Stimulated activated memory B cell treated with anti-CD40 and anti-IgM and Interleukin-4, amounts not matched to agents 10 μg/mL and 1 μg/mL and 100 μg/mL, for 72 hours (primary cell): ENCODE measurements around the gene PPP1R14C.

Experiments used
- ATAC-seq: fragments of 150-1000 bp; cut with Tn5 transposase; 2 replicates; pipeline ENCODE4 v1.10.0; 2021
- H3K27ac Mint-ChIP-seq: one replicate; pipeline ENCODE4 v1.8.0; 2022; ENCODE audit warnings: mild to moderate bottlenecking, mixed read lengths
- H3K27me3 Mint-ChIP-seq: one replicate; pipeline ENCODE4 v1.8.0; 2022; ENCODE audit warnings: mixed read lengths
- H3K36me3 Mint-ChIP-seq: one replicate; pipeline ENCODE4 v1.8.0; 2022; ENCODE audit warnings: mixed read lengths
- H3K4me1 Mint-ChIP-seq: one replicate; pipeline ENCODE4 v1.8.0; 2022; ENCODE audit warnings: mixed read lengths
- H3K4me3 Mint-ChIP-seq: one replicate; pipeline ENCODE4 v1.8.0; 2022; ENCODE audit warnings: mild to moderate bottlenecking, moderate library complexity, mixed read lengths
- H3K9me3 Mint-ChIP-seq: one replicate; pipeline ENCODE4 v1.8.0; 2022; ENCODE audit warnings: mixed read lengths

Gene PPP1R14C

GRCh38 chr6:150204705-150205472 is 62.0 kb downstream of the PPP1R14C start:
- Mint-ChIP-seq H3K4me1 (peaks cover 9% of the 10 kb centered on the region), H3K4me3 (no peak overlapping the region), H3K36me3 (no peaks in the 10 kb centered on the region), H3K27ac (no peak overlapping the region), H3K9me3 (no peaks in the 10 kb centered on the region), H3K27me3 (no peaks in the 10 kb centered on the region)
- peak; percentile 54 for ATAC-seq

DNA sequence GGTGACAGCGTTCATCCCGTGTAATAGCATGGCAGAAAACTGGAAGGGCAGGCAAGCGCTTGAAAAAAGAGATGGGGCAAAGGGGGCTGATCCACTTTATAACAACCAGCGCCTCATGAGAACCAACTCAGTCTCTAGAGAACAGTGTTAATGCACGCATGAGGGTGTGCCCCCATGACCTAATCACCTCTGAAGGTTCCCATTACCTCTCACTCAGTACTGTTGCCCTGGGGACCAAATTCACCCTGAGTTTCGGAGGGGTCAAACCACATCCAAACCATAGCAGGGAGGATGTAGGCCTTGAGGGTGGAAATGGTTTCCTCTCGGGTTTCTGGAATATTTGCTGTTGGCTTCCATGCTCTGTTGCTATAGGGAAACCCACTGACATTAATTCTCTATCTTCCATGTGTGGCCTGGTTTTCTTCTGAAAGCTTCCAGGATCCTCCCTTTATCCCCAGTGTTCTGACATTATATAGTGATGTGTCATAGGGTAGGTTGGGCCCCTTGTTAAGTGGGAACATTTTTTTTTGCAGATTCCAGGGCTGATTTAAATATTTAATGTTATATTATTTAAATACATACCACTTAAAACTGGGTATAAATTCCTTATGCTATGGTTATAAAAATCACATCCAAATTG is 65.2 kb downstream of the PPP1R14C start:
- ATAC-seq = no peak
- no peak overlapping the region for H3K4me3 Mint-ChIP-seq
- H3K27me3 Mint-ChIP-seq = no peaks in the 10 kb centered on the region
- H3K27ac Mint-ChIP-seq = no peak overlapping the region
- peaks cover 14% of the 10 kb centered on the region for H3K4me1 Mint-ChIP-seq
- H3K9me3 Mint-ChIP-seq = no peaks in the 10 kb centered on the region
- H3K36me3 Mint-ChIP-seq = no peaks in the 10 kb centered on the region

DNA sequence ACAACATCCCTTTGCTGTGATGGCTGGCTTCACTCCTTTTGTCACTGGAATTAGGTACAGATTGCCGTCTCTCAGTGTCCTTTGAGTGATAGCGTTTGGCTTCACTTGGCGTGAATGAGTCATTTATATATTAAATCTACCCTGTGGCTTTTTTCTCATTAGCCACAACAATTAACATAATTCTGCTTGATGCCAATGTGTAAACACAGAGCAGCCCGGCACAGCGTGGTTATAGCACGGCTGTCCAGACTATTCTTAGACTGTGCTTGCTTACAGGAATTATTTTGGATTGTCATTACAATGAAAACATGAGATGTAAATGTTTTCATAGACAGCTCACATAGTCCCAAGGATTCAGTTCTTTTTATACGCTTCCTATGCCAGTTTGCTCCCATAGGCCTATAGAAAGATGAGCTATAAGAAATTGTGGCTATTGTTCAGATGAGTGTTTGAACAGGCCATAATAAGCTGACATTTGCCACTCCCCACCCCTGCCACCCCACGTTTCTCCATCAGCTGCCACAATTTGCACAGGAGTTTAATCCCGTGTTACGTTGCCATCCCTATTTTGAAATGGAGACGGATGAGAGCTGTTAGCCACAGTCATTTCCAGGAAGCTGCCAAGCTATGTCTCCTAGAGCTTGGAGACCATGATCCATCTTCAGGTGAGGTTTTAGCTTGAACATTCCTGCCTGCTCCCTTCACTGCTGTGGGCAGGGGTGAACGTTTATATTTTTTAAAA is 65.9 kb downstream of the PPP1R14C start:
- no peak for ATAC-seq
- H3K36me3 Mint-ChIP-seq = no peaks in the 10 kb centered on the region
- no peak overlapping the region for H3K27ac Mint-ChIP-seq
- H3K9me3 Mint-ChIP-seq = no peaks in the 10 kb centered on the region
- no peak overlapping the region for H3K4me3 Mint-ChIP-seq
- H3K27me3 Mint-ChIP-seq = no peaks in the 10 kb centered on the region
- H3K4me1 Mint-ChIP-seq = peaks cover 18% of the 10 kb centered on the region

DNA sequence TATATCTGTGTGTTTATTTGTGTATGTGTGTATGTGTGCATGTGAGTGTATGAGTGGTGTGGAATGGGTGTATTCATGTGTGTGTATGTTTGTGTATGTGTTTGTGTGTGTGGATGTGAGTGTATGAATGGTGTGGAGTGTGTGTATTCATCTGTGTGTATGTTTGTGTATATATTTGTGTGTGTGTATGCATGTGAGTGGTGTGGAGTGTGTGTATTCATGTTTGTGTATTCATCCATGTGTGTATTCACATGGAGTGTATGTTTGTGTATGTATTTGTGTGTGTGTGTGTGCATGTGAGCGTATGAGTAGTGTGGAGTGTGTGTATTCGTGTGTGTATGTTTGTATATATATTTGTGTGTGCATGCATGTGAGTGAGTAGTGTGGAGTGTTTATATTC is 66.6 kb downstream of the PPP1R14C start:
- H3K36me3 Mint-ChIP-seq = no peaks in the 10 kb centered on the region
- no peak overlapping the region for H3K27ac Mint-ChIP-seq
- no peaks in the 10 kb centered on the region for H3K9me3 Mint-ChIP-seq
- H3K4me3 Mint-ChIP-seq = no peak overlapping the region
- H3K27me3 Mint-ChIP-seq = no peaks in the 10 kb centered on the region
- peaks cover 18% of the 10 kb centered on the region for H3K4me1 Mint-ChIP-seq
- ATAC-seq = no peak

- H3K9me3 Mint-ChIP-seq = no peaks in the 10 kb centered on the region
- H3K36me3 Mint-ChIP-seq = no peaks in the 10 kb centered on the region
- no peak for ATAC-seq
- no peak overlapping the region for H3K4me3 Mint-ChIP-seq
- H3K27ac Mint-ChIP-seq = no peak overlapping the region
- H3K27me3 Mint-ChIP-seq = no peaks in the 10 kb centered on the region
- H3K4me1 Mint-ChIP-seq = peaks cover 10% of the 10 kb centered on the region
Measured at GRCh38 chr6:150211700-150212511, 69.1 kb downstream of the PPP1R14C start.

GRCh38 chr6:150212778-150213177 is 69.9 kb downstream of the PPP1R14C start:
- peaks cover 10% of the 10 kb centered on the region for H3K4me1 Mint-ChIP-seq
- H3K9me3 Mint-ChIP-seq = no peaks in the 10 kb centered on the region

DNA sequence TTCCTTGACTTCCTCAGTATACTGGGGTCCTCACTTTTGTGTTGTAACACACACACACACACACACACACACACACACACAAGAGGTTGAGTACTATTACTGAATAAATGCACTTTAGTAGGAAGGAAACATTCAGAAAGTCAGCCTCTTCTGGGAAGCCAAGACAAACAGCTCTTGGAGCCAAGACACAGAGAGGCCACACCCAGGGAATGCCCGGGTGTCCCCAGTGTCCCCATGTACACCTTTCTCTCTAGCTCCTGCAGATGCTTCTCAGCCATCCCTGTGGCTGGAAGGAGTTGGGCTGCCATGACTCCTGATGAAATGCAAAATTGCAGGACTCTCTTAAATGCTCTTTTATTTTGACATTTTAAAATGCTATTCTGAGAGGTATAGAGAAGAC is 70.5 kb downstream of the PPP1R14C start:
- H3K27ac Mint-ChIP-seq = no peak overlapping the region
- no peak for ATAC-seq
- H3K9me3 Mint-ChIP-seq = no peaks in the 10 kb centered on the region
- no peaks in the 10 kb centered on the region for H3K27me3 Mint-ChIP-seq
- no peaks in the 10 kb centered on the region for H3K36me3 Mint-ChIP-seq
- peaks cover 10% of the 10 kb centered on the region for H3K4me1 Mint-ChIP-seq
- no peak overlapping the region for H3K4me3 Mint-ChIP-seq

More at GRCh38 chr6:150212778-150213177, 69.9 kb downstream of the PPP1R14C start:
- Mint-ChIP-seq H3K36me3 (no peaks in the 10 kb centered on the region), H3K27me3 (no peaks in the 10 kb centered on the region), H3K27ac (no peak overlapping the region), H3K4me3 (no peak overlapping the region)
- no peak for ATAC-seq

DNA sequence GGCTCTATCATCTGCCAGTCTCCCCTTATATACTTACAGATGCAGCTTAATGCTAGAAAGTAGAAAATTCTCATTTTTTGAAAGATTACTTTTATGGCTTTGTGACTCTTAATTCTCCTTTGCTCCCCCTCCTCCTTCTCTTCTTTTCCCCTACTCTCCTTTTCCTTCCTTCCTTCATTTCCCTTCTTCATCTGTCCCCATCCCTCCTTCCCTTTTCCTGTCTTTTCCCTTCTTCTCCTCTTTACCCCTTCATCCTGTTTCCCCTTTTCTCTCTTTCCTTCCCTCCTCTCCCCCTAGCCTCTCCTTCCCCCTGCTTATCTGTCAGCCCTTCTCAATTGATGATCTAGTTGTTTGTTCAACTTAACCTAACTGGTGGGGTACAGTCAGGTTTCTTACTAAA is 71.5 kb downstream of the PPP1R14C start:
- Mint-ChIP-seq H3K4me1 (peaks cover 10% of the 10 kb centered on the region), H3K27me3 (no peaks in the 10 kb centered on the region), H3K9me3 (no peaks in the 10 kb centered on the region), H3K36me3 (no peaks in the 10 kb centered on the region), H3K27ac (no peak overlapping the region), H3K4me3 (no peak overlapping the region)
- ATAC-seq = no peak

- Mint-ChIP-seq H3K27ac (no peak overlapping the region), H3K27me3 (peaks cover 8% of the 10 kb centered on the region), H3K9me3 (no peaks in the 10 kb centered on the region), H3K4me3 (no peak overlapping the region), H3K4me1 (no peaks in the 10 kb centered on the region), H3K36me3 (no peaks in the 10 kb centered on the region)
- no peak for ATAC-seq
Measured at GRCh38 chr6:150220634-150221551, 78.0 kb downstream of the PPP1R14C start.

GRCh38 chr6:150224820-150225219 is 82.0 kb downstream of the PPP1R14C start:
- no peak overlapping the region for H3K4me3 Mint-ChIP-seq

DNA sequence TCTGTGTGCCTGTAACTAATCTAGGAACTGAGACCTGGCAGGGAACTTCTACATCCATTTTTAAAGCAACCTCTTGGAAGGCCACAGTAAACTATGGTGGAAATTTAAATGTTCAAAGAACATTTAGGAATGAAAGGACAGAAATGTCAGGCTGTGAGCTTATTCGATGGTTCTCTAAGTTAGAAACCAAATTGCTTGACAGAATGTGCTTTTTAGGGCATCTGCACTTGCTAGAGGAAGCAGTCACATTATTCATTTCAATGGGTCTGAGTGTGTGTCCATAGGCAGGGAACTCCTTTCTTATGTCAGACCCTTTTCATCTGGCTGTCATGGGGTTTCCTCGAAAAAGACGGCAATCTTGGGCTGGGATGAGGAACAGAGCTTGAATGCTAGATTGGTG is 84.4 kb downstream of the PPP1R14C start:
- Mint-ChIP-seq H3K27ac (no peak overlapping the region), H3K4me3 (no peak overlapping the region), H3K36me3 (no peaks in the 10 kb centered on the region), H3K4me1 (no peaks in the 10 kb centered on the region), H3K9me3 (no peaks in the 10 kb centered on the region), H3K27me3 (peaks cover 22% of the 10 kb centered on the region)
- ATAC-seq = no peak

More at GRCh38 chr6:150224820-150225219, 82.0 kb downstream of the PPP1R14C start:
- H3K9me3 Mint-ChIP-seq = no peaks in the 10 kb centered on the region
- no peak overlapping the region for H3K27ac Mint-ChIP-seq
- H3K4me1 Mint-ChIP-seq = no peaks in the 10 kb centered on the region
- ATAC-seq = no peak
- peaks cover 8% of the 10 kb centered on the region for H3K27me3 Mint-ChIP-seq
- no peaks in the 10 kb centered on the region for H3K36me3 Mint-ChIP-seq

- H3K4me3 Mint-ChIP-seq = no peak overlapping the region
- ATAC-seq = no peak
- H3K9me3 Mint-ChIP-seq = peaks cover 6% of the 10 kb centered on the region
- peaks cover 22% of the 10 kb centered on the region for H3K27me3 Mint-ChIP-seq
- no peaks in the 10 kb centered on the region for H3K4me1 Mint-ChIP-seq
- H3K27ac Mint-ChIP-seq = no peak overlapping the region
- H3K36me3 Mint-ChIP-seq = no peaks in the 10 kb centered on the region
Measured at GRCh38 chr6:150228072-150228733, 85.4 kb downstream of the PPP1R14C start.

DNA sequence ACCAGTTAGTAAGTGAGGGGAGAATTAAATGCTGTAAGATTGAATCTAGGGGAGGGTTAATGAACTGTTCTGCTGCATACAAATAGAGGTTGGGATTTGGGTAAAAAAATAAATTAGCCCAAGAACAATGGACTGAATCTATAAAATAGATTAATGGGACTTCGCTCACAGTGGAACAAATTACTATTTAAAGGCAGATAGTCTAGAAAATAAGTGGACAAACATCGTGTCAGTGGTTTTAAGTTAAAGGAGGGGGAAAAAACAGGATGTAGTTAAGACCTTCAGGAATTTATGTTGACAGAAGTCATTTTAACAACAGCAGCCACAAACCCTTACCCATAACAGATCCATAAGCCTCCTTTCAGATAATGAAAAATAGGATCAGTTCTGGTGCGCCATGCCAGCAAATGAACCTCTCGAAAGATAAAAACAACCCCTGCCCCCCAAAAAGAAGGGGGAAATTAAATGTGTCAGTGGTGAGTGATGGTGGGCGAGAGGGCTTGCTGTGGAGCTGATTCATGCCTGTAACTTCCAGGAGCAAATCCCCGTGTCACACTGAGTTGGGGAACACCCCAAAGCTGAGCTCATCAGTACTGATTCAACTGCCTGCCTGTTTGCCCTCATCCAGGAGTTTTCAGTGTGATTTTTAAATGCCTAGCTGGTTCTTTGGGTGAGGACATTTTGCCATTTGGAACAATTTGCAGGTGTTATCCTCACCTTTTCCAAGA is 86.8 kb downstream of the PPP1R14C start:
- H3K27ac Mint-ChIP-seq = no peak overlapping the region
- H3K27me3 Mint-ChIP-seq = peaks cover 19% of the 10 kb centered on the region
- no peak overlapping the region for H3K4me3 Mint-ChIP-seq
- H3K36me3 Mint-ChIP-seq = no peaks in the 10 kb centered on the region
- H3K4me1 Mint-ChIP-seq = no peaks in the 10 kb centered on the region
- H3K9me3 Mint-ChIP-seq = peaks cover 6% of the 10 kb centered on the region
- no peak for ATAC-seq
